K562 (cell line): Measurements from ENCODE around the gene RGL2. TPM values are rescaled to one million over a fixed set of nuclear protein-coding genes. Genes with fewer than 3 reads are reported as not detected.
A peak's percentile ranks its signal among the peaks of the same experiment; 100 is the strongest.

Experiments used
- ARID2 ChIP-seq: fragments of 450-650 bp; IDR thresholded peaks from 2 replicates; pipeline ENCODE4 v1.6.1; 2017; ENCODE audit warnings: antibody characterized with exemption, mild to moderate bottlenecking
- CEBPB ChIP-seq: fragments of 450-650 bp; IDR thresholded peaks from 2 replicates; pipeline ENCODE4 v1.6.1; 2016; ENCODE audit warnings: missing genetic modification characterization, missing compliant biosample characterization
- DIDO1 ChIP-seq: fragments of 450-650 bp; IDR thresholded peaks from 2 replicates; pipeline ENCODE4 v1.6.1; 2016; ENCODE audit warnings: low read depth, missing biosample characterization, missing genetic modification characterization
- ETV6 ChIP-seq, 3 experiments: fragments of 150-350 bp in 1 of 3; sonication (generic) in 1 of 3; formaldehyde crosslinking in 1 of 3; IDR thresholded peaks; 2 replicates each; pipeline versions ENCODE4 v1.6.1 to v1.8.0; 2014 to 2022; ENCODE audit warnings: borderline replicate concordance in 2 of 3, low read depth in 2 of 3, antibody characterized with exemption in 1 of 3, low read length in 1 of 3, mild to moderate bottlenecking in 1 of 3, missing genetic modification reagents in 1 of 3
- FOXP1 ChIP-seq: sonication (generic); formaldehyde crosslinking; IDR thresholded peaks from 2 replicates; pipeline ENCODE4 v1.8.0; 2022; ENCODE audit warnings: mild to moderate bottlenecking, missing genetic modification reagents
- SUPT5H ChIP-seq: fragments of 450-650 bp; IDR thresholded peaks from 2 replicates; pipeline ENCODE4 v1.6.1; 2016
- TAF15 ChIP-seq: fragments of 200-400 bp; formaldehyde crosslinking; IDR thresholded peaks from 2 replicates; pipeline ENCODE4 v1.6.1; 2017; ENCODE audit warnings: mild to moderate bottlenecking, low read depth, low read length, moderate library complexity
- TEAD4 ChIP-seq, 2 experiments: sonication (generic) in 1 of 2; formaldehyde crosslinking in 1 of 2; IDR thresholded peaks; 2 replicates each; pipeline versions ENCODE4 v1.6.1 to v1.8.0; 2012 to 2022; ENCODE audit warnings: borderline replicate concordance in 1 of 2, inconsistent platforms in 1 of 2, low read length in 1 of 2, mild to moderate bottlenecking in 1 of 2, missing genetic modification reagents in 1 of 2
- ZC3H11A ChIP-seq: IDR thresholded peaks from 2 replicates; pipeline ENCODE4 v1.6.1; 2012; ENCODE audit warnings: low read depth, low read length, improper control_type of control experiment
- polyA plus RNA-seq, 8 experiments: library from polyadenylated mRNA; depleted of rRNA in 4 of 8; stranded (reverse) in 5 of 8; unstranded in 3 of 8; fragments of >200 nt; fragmentation: Nextera tagmentation in 2 of 8; fragmentation: Illumina TruSeq in 1 of 8; extraction: Ambion mirVana in 2 of 8; extraction: Trizol in 1 of 8; gene quantifications; 2 replicates each; pipeline versions ENCODE4 v1.2.1 to v1.2.3, GENCODE V29; 2011 to 2014; ENCODE audit warnings: inconsistent platforms in 1 of 8, missing spikeins in 1 of 8
- total RNA-seq, 7 experiments: library from RNA; depleted of rRNA in 6 of 7; stranded (reverse); fragments of >200 nt in 6 of 7; fragmentation: Illumina TruSeq in 2 of 7; extraction: Trizol in 2 of 7; gene quantifications; 2 replicates each; pipeline versions ENCODE4 v1.2.1 to v1.2.3, GENCODE V29; 2011 to 2021; ENCODE audit warnings: low replicate concordance in 1 of 7
- TF ChIP-seq, protein P1 (sequence below): sonication (generic); formaldehyde crosslinking; IDR thresholded peaks from 2 replicates; pipeline ENCODE4 v1.8.1; 2023; ENCODE audit warnings: mild to moderate bottlenecking, missing genetic modification reagents
- TF ChIP-seq, protein P2 (sequence below): sonication (generic); formaldehyde crosslinking; IDR thresholded peaks from 2 replicates; pipeline ENCODE4 v1.8.0; 2022; ENCODE audit warnings: missing genetic modification reagents, mild to moderate bottlenecking, moderate library complexity, borderline replicate concordance
- TF ChIP-seq, protein P3 (sequence below): sonication (generic); formaldehyde crosslinking; IDR thresholded peaks from 2 replicates; pipeline ENCODE4 v1.8.0; 2023; ENCODE audit warnings: missing genetic modification reagents, mild to moderate bottlenecking, borderline replicate concordance
- TF ChIP-seq, protein P4 (sequence below): fragments of 450-650 bp; IDR thresholded peaks from 2 replicates; pipeline ENCODE4 v1.7.0; 2016; ENCODE audit warnings: borderline replicate concordance

The RGL2 gene
- total and polyA plus RNA-seq, 9 of the 15 experiments (the other 6 are each of a cell fraction or from before 2014, with no cell fraction given): 1.8 to 57.1 (median 19.5) TPM

DNA sequence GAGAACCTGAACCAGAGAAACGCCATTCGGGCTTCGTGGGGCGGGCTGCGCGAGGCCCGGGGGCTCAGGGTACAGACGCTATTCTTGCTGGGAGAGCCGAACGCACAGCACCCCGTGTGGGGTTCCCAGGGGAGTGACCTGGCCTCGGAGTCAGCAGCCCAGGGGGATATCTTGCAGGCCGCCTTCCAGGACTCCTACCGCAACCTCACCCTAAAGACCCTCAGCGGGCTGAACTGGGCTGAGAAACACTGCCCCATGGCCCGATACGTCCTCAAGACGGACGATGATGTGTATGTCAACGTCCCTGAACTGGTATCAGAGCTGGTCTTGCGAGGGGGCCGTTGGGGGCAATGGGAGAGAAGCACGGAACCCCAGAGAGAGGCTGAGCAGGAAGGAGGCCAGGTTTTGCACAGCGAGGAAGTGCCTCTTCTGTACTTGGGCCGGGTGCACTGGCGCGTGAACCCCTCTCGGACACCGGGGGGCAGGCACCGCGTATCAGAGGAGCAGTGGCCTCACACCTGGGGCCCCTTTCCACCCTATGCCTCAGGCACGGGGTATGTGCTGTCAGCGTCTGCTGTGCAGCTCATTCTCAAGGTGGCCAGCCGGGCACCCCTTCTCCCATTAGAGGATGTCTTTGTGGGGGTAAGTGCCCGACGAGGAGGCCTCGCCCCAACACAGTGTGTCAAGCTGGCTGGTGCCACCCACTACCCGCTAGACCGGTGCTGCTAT is 20.9 kb downstream of the RGL2 start (continued):
- TF ChIP-seq ETV6 (IDR thresholded peaks at IDR 0.05; ENCODE audit: borderline replicate concordance in 1 of 2, low read depth in 2 of 2, low read length in 1 of 2) (0 out of 4 replicates have a peak, but pooled peaks of 1 of the 2 experiments have one; percentile 7), ETV6 (CRISPR knock-in tag; IDR thresholded peaks at IDR 0.05; ENCODE audit: borderline replicate concordance) (no peak), TEAD4 (IDR thresholded peaks at IDR 0.05; ENCODE audit: low read length) (no peak), TEAD4 (CRISPR knock-in tag; IDR thresholded peaks at IDR 0.05; ENCODE audit: borderline replicate concordance) (no peak), ARID2 (no peak), TAF15 (0 out of 2 replicates have a peak, but pooled peaks have one; percentile 30), FOXP1 (CRISPR knock-in tag) (no peak), SUPT5H (no peak), CEBPB (tag) (no peak), DIDO1 (tag) (no peak), ZC3H11A (no peak)
- TF ChIP-seq, protein P1, sequence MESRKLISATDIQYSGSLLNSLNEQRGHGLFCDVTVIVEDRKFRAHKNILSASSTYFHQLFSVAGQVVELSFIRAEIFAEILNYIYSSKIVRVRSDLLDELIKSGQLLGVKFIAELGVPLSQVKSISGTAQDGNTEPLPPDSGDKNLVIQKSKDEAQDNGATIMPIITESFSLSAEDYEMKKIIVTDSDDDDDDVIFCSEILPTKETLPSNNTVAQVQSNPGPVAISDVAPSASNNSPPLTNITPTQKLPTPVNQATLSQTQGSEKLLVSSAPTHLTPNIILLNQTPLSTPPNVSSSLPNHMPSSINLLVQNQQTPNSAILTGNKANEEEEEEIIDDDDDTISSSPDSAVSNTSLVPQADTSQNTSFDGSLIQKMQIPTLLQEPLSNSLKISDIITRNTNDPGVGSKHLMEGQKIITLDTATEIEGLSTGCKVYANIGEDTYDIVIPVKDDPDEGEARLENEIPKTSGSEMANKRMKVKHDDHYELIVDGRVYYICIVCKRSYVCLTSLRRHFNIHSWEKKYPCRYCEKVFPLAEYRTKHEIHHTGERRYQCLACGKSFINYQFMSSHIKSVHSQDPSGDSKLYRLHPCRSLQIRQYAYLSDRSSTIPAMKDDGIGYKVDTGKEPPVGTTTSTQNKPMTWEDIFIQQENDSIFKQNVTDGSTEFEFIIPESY (CRISPR knock-in tag): peak; percentile 81
- TF ChIP-seq, protein P2, sequence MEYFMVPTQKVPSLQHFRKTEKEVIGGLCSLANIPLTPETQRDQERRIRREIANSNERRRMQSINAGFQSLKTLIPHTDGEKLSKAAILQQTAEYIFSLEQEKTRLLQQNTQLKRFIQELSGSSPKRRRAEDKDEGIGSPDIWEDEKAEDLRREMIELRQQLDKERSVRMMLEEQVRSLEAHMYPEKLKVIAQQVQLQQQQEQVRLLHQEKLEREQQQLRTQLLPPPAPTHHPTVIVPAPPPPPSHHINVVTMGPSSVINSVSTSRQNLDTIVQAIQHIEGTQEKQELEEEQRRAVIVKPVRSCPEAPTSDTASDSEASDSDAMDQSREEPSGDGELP (CRISPR knock-in tag): no peak
- TF ChIP-seq, protein P3, sequence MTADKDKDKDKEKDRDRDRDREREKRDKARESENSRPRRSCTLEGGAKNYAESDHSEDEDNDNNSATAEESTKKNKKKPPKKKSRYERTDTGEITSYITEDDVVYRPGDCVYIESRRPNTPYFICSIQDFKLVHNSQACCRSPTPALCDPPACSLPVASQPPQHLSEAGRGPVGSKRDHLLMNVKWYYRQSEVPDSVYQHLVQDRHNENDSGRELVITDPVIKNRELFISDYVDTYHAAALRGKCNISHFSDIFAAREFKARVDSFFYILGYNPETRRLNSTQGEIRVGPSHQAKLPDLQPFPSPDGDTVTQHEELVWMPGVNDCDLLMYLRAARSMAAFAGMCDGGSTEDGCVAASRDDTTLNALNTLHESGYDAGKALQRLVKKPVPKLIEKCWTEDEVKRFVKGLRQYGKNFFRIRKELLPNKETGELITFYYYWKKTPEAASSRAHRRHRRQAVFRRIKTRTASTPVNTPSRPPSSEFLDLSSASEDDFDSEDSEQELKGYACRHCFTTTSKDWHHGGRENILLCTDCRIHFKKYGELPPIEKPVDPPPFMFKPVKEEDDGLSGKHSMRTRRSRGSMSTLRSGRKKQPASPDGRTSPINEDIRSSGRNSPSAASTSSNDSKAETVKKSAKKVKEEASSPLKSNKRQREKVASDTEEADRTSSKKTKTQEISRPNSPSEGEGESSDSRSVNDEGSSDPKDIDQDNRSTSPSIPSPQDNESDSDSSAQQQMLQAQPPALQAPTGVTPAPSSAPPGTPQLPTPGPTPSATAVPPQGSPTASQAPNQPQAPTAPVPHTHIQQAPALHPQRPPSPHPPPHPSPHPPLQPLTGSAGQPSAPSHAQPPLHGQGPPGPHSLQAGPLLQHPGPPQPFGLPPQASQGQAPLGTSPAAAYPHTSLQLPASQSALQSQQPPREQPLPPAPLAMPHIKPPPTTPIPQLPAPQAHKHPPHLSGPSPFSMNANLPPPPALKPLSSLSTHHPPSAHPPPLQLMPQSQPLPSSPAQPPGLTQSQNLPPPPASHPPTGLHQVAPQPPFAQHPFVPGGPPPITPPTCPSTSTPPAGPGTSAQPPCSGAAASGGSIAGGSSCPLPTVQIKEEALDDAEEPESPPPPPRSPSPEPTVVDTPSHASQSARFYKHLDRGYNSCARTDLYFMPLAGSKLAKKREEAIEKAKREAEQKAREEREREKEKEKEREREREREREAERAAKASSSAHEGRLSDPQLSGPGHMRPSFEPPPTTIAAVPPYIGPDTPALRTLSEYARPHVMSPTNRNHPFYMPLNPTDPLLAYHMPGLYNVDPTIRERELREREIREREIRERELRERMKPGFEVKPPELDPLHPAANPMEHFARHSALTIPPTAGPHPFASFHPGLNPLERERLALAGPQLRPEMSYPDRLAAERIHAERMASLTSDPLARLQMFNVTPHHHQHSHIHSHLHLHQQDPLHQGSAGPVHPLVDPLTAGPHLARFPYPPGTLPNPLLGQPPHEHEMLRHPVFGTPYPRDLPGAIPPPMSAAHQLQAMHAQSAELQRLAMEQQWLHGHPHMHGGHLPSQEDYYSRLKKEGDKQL: no peak
- TF ChIP-seq, protein P4, sequence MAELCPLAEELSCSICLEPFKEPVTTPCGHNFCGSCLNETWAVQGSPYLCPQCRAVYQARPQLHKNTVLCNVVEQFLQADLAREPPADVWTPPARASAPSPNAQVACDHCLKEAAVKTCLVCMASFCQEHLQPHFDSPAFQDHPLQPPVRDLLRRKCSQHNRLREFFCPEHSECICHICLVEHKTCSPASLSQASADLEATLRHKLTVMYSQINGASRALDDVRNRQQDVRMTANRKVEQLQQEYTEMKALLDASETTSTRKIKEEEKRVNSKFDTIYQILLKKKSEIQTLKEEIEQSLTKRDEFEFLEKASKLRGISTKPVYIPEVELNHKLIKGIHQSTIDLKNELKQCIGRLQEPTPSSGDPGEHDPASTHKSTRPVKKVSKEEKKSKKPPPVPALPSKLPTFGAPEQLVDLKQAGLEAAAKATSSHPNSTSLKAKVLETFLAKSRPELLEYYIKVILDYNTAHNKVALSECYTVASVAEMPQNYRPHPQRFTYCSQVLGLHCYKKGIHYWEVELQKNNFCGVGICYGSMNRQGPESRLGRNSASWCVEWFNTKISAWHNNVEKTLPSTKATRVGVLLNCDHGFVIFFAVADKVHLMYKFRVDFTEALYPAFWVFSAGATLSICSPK: no peak
- TF ChIP-seq, all 486 proteins: peak for 20
